ENCODE results near the gene SPRR1B.

- TF ChIP-seq PATZ1 (CRISPR knock-in tag; IDR thresholded peaks at IDR 0.05; ENCODE audit: borderline replicate concordance) (no peak), RARB (CRISPR knock-in tag; IDR thresholded peaks at IDR 0.05) (no peak), SNAI2 (CRISPR knock-in tag; IDR thresholded peaks at IDR 0.05) (no peak), ARNTL (CRISPR knock-in tag; IDR thresholded peaks at IDR 0.05; ENCODE audit: borderline replicate concordance, low read depth) (no peak), PPARA (CRISPR knock-in tag; IDR thresholded peaks at IDR 0.05; ENCODE audit: borderline replicate concordance) (no peak), ZFP3 (CRISPR knock-in tag; IDR thresholded peaks at IDR 0.05) (no peak), CREB5 (CRISPR knock-in tag; IDR thresholded peaks at IDR 0.05; ENCODE audit: low read depth) (no peak), ISL1 (CRISPR knock-in tag; IDR thresholded peaks at IDR 0.05) (no peak), ZNF8 (CRISPR knock-in tag; IDR thresholded peaks at IDR 0.05) (no peak), BACH2 (CRISPR knock-in tag; IDR thresholded peaks at IDR 0.05; ENCODE audit: borderline replicate concordance) (no peak), ESRRG (CRISPR knock-in tag; IDR thresholded peaks at IDR 0.05) (no peak), ZC3H10 (CRISPR knock-in tag; IDR thresholded peaks at IDR 0.05) (no peak)
- TF ChIP-seq, protein P1, sequence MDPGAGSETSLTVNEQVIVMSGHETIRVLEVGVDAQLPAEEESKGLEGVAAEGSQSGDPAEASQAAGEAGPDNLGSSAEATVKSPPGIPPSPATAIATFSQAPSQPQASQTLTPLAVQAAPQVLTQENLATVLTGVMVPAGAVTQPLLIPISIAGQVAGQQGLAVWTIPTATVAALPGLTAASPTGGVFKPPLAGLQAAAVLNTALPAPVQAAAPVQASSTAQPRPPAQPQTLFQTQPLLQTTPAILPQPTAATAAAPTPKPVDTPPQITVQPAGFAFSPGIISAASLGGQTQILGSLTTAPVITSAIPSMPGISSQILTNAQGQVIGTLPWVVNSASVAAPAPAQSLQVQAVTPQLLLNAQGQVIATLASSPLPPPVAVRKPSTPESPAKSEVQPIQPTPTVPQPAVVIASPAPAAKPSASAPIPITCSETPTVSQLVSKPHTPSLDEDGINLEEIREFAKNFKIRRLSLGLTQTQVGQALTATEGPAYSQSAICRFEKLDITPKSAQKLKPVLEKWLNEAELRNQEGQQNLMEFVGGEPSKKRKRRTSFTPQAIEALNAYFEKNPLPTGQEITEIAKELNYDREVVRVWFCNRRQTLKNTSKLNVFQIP (CRISPR knock-in tag; IDR thresholded peaks at IDR 0.05; ENCODE audit: borderline replicate concordance, low read depth), result no peak
Observed at GRCh38 chr1:153023109-153023508, 7.9 kb upstream of the SPRR1B start.

Measured in SK-N-SH treated with all-trans-retinoic acid at 6 μM for 48 hours (cell line).